CD4-positive, alpha-beta T cell treated with Interleukin-1 beta for 1 hour (primary cell): ENCODE measurements around the gene POLDIP3.

Experiments used
- DNase-seq, 2 donors: peaks; one replicate each; pipeline ENCODE4 v3.0.0-alpha.2; 2020 to 2022

Gene POLDIP3

GRCh38 chr22:42642806-42643633 is 28.3 kb upstream of the POLDIP3 start:
- no peak for DNase-seq

GRCh38 chr22:42641801-42642413 is 27.2 kb upstream of the POLDIP3 start:
- no peak for DNase-seq

GRCh38 chr22:42639541-42640241 is 25.0 kb upstream of the POLDIP3 start:
- no peak for DNase-seq

- DNase-seq = no peak
These were observed 22.9 kb upstream of the POLDIP3 start for GRCh38 chr22:42637555-42637954.

GRCh38 chr22:42636506-42636905 is 21.8 kb upstream of the POLDIP3 start:
- DNase-seq = no peak

- DNase-seq = no peak
These were observed 20.8 kb upstream of the POLDIP3 start for GRCh38 chr22:42635531-42635930.

- DNase-seq = no peak
These were observed 18.3 kb upstream of the POLDIP3 start for GRCh38 chr22:42633013-42633412.

GRCh38 chr22:42632096-42632495 is 17.4 kb upstream of the POLDIP3 start:
- no peak for DNase-seq

GRCh38 chr22:42630901-42631602 is 16.4 kb upstream of the POLDIP3 start:
- no peak for DNase-seq

- no peak for DNase-seq
These were observed 15.5 kb upstream of the POLDIP3 start for GRCh38 chr22:42630211-42630610.

- DNase-seq = no peak
These were observed 13.3 kb upstream of the POLDIP3 start for GRCh38 chr22:42627981-42628380.

- no peak for DNase-seq
These were observed 12.4 kb upstream of the POLDIP3 start for GRCh38 chr22:42626951-42627625.

GRCh38 chr22:42626431-42626830 is 11.7 kb upstream of the POLDIP3 start:
- no peak for DNase-seq

- no peak for DNase-seq
These were observed 10.7 kb upstream of the POLDIP3 start for GRCh38 chr22:42625416-42625815.

GRCh38 chr22:42624551-42625106 is 9.9 kb upstream of the POLDIP3 start:
- no peak for DNase-seq

- DNase-seq = no peak
These were observed 9.2 kb upstream of the POLDIP3 start for GRCh38 chr22:42623756-42624441.

GRCh38 chr22:42623301-42623751 is 8.6 kb upstream of the POLDIP3 start:
- peak in 1 of 2 donors; percentile 51 for DNase-seq

GRCh38 chr22:42622061-42622710 is 7.5 kb upstream of the POLDIP3 start:
- DNase-seq = no peak

- DNase-seq = peak; percentile 59
These were observed 6.9 kb upstream of the POLDIP3 start for GRCh38 chr22:42621505-42622002.

GRCh38 chr22:42620084-42620483 is 5.4 kb upstream of the POLDIP3 start:
- no peak for DNase-seq
